GM18508 (cell line): ENCODE measurements around the gene SCLY.

Experiments used
- ATAC-seq: cut with Tn5 transposase; IDR thresholded peaks from one replicate; pipeline ENCODE4 v1.9.1; 2021; ENCODE audit warnings: moderate number of reproducible peaks; ENCODE audit not compliant: insufficient read depth, unreplicated experiment

SCLY gene

DNA sequence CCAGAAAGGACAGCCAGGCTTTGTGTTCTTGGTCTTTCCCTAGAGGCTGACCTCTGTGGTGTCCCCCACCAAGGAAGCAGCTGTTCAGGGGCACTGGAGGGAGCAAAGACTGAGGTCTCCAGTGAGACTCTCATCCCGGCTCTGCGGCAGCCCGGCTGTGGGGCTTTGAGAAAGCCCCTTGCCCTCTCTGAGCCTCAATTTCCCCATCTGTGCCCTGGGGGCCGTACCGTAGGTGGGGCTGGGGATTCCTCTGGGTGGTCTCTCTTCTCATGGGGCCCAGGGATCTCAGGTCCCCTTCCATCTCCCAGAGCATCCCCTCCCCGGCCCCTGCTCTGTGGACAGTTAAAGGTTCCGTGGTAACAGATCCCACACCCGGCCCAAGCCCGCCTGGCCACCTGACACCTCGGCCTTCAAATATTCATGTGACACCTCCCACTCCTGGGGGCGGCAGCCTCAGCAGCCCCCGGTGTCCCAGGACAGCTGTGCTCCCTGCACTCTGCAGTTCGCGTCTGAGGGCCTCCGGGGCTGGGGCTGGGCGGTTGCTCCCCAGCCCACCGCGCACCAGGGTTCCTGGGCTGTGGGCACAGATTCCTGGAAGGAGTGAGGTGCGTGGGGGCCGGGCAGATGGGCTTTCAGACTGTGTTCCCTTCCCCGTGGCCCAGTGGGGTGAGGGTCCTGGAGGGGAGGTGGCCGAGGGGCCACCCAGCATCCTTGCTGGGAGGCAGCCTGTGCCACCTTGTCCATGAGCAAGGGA is 62.6 kb downstream of the SCLY start:
- no peak for ATAC-seq

GRCh38 chr2:238123991-238124470 is 63.2 kb downstream of the SCLY start:
- no peak for ATAC-seq

DNA sequence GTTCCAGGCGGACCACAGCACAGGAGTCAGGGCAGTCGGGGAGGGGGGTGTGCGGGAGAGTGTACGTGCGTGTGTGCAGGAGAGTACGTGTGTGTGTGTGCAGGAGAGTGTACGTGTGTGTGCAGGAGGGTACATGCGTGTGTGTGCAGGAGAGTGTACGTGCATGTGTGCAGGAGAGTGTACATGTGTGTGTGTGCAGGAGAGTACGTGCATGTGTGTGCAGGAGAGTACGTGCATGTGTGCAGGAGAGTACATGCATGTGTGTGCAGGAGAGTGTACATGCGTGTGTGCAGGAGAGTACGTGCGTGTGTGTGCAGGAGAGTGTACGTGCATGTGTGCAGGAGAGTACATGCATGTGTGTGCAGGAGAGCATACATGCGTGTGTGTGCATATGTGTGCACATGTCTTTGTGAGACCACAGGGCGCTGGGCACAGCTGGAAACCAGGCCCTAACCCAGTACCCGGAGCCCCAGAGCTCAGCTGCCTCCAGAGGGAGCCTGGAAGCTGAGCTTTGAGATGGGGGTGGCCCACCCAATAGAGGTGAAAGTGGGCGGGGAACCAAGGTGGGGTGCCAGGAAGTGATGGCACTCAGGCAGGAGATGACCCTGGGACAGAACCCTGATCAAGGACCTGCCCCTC is 63.8 kb downstream of the SCLY start:
- no peak for ATAC-seq

- no peak for ATAC-seq
Observed at GRCh38 chr2:238125127-238125885, 64.5 kb downstream of the SCLY start.

- no peak for ATAC-seq
Observed at GRCh38 chr2:238126338-238126737, 65.5 kb downstream of the SCLY start.

DNA sequence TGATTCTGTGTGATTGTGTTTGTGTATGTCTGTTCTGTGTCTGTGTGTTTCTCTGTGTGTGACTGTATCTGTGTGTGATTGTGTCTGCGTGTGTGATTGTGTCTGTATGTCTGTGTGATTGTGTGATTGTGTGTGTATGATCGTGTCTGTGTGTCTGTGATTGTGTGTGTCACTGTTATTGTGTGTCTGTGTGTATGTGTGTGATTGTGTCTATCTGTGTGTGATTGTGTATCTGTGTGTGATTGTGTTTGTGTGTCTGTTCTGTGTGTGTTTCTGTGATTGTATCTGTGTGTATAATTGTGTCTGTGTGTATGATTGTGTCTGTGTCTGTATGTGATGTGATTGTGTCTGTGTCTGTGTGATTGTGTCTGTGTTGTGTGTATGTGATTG is 66.0 kb downstream of the SCLY start:
- no peak for ATAC-seq

DNA sequence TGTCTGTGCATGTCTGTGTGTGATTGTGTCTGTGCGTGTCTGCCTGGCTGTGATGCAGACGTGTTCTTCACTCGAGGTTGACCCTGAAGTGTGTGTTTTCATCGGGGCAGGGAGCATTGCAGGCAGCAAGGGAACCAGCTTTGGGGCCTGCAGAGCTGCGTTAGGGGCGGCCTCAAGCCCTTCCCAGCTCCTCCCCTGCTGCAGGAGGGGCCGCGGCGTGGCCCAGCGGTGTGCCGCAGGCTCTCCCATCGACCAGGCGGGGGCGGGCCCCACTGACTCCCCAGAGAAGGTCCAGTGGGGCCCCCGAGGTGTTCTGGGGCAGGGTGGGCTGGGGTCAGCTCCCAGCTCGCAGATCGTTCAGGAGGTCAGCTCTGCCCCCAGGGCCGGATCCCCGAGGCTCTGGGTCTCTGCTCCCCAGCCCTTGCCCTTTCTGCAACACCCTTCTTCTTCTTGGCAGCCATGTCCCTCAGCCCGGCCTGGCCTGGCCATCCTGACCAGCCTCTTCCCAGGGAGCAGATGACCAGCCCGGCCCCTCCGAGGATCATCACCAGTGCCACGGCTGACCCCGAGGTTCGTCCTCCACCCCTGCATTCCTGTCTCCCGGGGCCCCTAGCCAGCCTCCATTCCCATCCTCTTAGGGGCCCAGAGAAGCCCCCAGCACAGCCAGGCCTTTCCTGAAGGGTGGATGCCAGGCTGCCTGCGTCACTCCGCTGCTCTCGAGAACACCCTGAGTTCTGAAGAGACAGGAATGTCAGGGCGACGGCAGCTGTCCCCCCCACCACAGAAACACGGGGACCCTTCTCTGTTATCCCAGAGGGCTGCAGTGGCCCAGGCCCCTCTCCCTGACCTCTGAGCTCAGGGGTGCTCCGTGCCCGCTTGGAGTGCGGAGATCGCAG is 66.6 kb downstream of the SCLY start:
- ATAC-seq = no peak

- ATAC-seq = no peak
Observed at GRCh38 chr2:238128061-238128440, 67.2 kb downstream of the SCLY start.

DNA sequence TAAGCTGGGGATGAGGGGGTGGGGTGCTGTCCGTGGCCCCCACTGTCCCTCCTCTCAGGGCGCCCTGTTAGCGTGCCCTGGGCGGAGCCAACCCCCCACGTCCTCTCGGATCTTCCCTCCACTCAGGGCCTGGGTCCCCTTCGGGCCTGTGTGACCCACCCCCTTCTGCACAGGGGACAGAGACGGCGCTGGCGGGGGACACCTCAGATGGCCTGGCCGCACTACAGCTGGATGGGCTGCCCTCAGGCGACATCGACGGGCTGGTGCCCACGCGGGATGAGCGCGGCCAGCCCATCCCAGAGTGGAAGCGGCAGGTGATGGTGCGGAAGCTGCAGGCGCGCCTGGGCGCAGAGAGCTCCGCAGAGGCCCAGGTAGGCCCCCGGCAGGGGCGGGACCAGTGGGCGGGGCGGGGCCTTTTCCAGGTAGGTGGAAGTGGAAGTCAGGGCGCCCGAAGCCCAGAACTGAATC is 67.8 kb downstream of the SCLY start:
- ATAC-seq = no peak

DNA sequence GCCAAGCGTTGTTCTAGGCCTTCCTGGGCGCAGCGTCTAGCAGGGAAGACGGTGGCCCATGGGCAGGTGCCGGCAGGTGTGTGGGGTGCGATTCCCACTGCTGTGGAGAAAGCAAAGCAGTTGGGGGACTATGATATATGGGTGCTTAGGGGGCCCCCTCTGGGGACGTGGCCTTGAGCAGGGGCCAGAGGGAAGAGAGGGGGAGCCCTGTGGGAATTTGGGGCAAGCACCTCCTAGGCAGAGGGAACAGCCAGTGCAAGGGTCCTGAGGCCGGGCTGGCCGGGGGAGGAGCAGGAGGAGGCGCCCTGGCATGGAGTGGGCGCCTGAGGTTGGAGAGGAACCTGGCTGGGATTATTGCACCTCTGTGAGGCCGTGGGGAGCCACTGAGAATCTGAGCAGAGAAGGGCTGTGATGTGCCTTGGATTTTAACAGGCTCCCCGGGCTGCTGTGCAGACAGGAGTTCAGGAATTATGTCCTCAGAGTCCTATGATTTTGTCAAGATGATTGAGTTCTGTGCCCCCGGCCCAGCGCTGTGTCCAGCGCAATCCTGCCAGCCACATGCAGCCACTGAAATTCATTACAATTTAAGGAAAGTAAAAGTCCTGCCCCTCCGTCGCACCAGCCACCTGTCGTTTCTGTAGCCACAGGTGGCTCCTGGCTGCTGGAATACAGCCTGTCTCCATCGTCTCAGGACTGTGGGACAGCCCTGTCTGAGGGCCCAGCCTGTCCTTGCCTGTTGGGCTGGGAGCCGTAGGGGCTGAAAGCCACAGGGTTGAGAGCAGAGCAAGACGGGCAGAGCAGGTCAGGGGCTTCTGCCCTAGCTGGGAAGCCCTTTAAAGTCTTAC is 68.6 kb downstream of the SCLY start:
- ATAC-seq = no peak

DNA sequence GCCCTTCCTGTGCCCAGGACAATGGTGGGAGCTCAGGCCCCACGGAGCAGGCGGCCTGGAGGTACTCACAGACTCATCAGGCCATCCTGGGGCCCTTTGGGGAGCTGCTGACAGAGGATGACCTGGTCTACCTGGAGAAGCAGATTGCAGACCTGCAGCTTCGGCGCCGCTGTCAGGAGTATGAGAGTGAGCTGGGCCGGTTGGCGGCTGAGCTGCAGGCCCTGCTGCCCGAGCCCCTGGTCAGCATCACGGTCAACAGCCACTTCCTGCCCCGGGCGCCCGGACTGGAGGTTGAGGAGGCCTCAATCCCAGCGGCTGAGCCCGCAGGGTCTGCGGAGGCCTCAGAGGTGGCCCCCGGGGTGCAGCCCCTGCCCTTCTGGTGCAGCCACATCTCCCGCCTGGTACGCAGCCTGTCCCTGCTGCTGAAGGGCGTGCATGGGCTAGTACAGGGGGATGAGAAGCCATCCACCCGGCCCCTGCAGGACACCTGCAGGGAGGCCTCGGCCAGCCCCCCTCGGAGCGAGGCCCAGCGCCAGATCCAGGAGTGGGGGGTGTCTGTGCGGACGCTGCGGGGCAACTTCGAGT is 69.4 kb downstream of the SCLY start:
- ATAC-seq = no peak

- ATAC-seq = no peak
Observed at GRCh38 chr2:238130696-238131628, 70.2 kb downstream of the SCLY start.

DNA sequence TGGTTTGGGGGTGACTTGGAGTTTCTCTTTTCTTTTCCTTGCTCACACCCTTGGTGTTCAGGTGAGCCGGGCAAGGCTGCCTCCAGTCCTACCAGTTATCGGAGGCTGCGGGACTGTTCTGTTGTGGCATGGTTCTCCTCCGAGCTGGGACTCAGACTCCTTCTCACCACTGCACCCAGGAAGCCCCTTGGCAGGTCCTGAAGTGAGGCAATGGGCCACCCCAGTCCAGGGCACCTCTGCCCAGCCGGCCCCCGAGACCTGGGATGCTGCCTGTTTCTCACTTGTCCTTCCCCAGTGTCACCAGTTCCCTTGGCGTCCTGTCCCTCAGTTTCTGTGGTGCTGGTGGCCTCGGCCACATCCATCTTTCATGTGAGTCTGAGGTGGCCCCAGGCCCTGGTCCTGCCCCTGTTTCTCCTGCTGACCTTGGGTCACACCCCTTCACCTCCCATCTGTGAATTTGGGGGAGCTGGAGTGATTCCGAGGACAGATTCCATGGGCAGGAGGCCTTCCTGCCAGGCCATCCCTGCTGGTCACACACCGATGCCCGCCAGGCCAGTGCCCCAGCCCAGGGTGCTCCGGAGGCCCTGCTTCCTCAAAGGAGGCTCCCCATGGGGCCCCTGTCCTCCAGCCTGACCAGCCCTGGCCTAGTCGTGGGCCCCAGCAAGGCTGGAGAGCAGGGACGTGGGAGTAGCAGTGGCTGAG is 71.1 kb downstream of the SCLY start:
- no peak for ATAC-seq

GRCh38 chr2:238132463-238133450 is 72.0 kb downstream of the SCLY start:
- ATAC-seq = no peak

DNA sequence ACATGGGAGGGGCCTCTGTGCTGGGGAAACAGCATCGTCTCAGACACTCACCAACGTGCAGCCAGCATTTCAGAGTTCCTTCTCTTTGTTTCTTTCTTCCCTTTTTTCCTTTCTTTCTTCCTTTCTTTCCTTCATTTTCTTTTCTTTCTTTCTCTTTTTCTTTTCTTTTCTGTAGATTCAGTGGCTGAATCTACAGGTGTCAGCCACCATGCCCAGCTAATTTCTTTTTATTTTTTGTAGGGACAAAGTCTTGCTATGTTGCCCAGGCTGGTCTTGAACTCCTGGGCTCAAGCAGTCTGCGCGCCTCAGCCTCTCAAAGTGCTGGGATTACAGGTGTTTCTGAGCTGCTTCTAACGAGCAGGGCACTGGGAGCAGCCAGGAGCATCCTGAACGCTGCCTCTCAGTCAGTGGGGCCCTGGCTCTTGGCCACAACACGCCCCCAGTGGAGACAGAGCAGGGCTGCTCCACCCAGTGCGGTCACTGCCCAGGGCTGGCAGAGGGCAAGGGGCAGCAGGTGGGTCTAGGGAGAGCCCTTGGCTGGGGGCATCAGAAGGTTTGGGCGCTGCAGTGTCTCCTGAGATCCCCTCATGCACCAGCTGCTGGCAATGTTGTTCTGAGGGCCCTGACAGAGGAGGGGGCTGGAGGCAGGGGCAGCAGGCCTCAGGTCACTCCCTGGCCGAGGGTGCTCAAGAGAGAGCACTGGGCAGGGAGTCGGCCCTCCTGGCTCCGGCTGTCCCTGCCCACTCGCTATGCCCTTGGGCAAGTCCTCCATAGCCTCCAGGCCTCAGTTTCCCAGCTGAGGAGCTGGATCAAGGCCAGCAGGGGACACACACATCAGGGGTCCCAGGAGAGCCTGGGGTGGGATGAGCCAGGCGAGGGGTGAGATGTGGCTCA is 72.9 kb downstream of the SCLY start:
- no peak for ATAC-seq
